Right kidney (tissue), 1 donor: Measurements from ENCODE around the gene JMJD1C.

ENCODE experiments used
- DNase-seq: peaks from one replicate; pipeline ENCODE4 v3.0.0-alpha.2; 2016

The JMJD1C gene

DNA sequence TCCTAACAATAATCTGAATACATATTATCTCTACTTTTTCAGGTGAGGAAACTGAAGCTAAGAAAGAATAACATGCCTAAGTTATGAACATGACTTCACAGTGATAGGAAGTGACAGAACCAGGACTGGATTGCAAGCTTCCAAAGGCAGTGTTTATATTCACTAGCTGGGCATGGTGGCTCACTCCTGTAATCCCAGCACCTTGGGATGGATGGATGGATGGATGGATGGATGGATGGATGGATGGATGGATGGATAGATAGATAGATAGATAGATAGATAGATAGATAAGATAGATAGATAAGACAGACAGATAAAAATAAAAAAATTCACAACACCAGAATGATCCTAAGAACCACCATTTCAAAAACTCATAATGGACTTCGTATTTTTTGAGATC lies 18.2 kb upstream of the JMJD1C start:
- DNase-seq = no peak

- no peak for DNase-seq
Measured at GRCh38 chr10:63481815-63482421, 16.1 kb upstream of the JMJD1C start.

DNA sequence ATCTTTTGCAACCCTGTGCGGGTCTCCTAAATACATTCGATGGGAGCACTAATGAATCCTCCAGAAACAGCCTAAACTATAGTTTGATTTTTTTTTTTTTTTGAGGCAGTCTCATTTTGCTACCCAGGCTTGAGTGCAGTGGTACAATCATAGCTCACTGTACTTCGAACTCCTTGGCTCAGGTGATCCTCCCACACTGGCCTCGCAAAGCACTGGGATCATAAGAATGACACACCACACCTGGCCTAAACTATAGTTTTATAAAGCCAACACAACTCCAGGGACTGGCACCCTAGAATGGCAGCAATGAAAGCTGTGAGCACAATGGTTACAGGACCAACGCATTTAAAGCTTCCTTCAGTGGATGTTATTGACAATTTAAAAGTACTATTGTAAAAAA lies 14.5 kb upstream of the JMJD1C start:
- no peak for DNase-seq

- no peak for DNase-seq
Measured at GRCh38 chr10:63478564-63478963, 12.8 kb upstream of the JMJD1C start.

DNA sequence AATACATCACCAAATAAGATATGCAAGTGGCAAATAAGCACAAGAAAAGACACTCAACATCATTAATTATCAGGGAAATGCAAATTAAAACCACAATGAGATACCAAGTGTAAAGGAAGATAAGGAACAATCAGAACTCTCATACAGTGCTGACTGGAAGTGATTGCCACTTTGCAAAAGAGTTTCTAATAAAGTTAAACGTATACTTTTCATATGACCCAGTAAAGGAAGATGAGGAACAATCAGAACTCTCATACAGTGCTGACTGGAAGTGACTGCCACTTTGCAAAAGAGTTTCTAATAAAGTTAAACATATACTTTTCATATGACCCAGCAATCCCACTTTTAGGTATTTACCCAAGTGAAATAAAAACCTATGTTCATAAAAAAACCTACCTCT lies 12.2 kb upstream of the JMJD1C start:
- DNase-seq = no peak

- no peak for DNase-seq
Measured at GRCh38 chr10:63474488-63474887, 8.7 kb upstream of the JMJD1C start.

- DNase-seq = no peak
Measured at GRCh38 chr10:63470928-63471327, 5.2 kb upstream of the JMJD1C start.

GRCh38 chr10:63468947-63469346 lies 3.2 kb upstream of the JMJD1C start:
- DNase-seq = no peak

GRCh38 chr10:63467841-63468240 lies 2.1 kb upstream of the JMJD1C start:
- DNase-seq = no peak

DNA sequence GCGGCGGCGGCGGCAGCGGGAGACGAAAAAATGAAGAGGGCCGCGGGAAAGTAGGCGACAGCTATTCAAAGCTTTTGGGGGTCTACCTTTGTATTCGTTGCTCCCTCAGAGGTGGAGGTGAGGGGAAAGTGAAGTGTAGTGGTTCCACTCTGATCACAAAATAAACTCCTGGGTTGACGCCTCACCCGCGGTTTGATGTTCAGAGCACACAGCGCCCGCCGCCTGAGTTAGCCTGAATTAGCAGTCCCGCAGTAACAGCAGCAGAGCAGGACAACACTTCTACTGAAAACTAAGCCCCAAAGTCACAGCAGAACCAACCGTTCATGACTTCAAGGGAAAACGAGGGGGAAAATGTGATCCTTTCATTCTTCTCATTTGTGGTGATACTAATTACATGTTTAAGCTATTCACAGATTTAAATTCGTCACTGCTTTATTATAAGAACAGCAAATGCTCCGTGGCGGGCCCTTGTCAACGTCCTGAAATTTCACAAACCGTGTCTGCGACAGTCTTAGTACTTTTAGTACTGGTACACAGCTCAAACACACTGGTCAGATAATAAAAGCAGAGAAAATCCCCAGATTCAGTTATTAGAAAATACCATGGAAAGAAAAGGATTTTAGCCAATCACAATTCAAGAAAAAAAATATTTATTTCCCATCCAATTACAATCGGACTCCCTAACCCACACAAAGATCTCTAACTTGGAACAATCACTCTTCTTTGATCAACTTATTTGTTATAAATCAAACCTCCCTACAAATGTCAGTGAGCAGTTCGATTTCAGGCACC lies 563 bp upstream of the JMJD1C start:
- no peak for DNase-seq

DNA sequence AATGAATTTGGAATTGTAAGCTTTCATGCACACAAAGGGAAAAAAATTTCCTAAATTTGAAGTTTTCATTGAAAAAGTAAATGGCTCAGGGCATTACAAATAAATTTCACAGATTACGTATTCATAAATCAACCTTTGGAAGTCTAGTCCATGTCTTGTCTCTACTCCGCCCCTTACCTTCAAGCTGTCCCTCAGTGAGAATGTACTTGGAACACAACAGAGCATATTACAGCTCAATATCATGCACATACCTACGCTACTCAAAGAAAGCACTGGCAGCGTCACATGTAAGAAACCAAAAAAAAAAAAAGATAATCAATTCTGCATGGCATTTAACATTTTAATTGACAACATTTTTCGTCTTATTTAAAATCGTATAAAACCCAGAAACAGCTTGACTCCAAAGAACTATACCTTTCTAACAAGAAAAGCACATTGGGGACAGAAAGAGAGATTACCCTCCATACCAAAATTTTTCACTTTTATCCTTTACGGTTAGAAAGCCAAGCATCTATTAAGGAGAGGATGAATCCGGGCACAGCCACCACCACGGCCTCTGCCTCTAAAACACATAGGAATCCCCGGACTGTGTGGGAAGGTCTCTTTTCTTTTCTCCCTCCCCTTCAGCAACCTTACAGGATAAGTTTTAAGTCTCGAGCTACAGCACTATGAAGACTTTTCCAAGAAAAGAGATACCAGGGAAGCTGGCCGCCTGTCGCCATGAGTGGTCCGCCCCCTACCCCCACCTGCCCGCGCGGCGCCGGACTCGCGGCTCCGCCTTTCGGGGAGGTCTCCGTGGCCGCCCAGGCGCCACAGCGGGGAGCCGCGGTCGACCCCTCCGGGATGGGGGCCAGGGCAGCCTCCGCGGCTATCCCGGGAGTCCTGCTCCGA lies 1.1 kb downstream of the JMJD1C start:
- DNase-seq = no peak

- DNase-seq = no peak
Measured at GRCh38 chr10:63462442-63462841, 3.3 kb downstream of the JMJD1C start.

DNA sequence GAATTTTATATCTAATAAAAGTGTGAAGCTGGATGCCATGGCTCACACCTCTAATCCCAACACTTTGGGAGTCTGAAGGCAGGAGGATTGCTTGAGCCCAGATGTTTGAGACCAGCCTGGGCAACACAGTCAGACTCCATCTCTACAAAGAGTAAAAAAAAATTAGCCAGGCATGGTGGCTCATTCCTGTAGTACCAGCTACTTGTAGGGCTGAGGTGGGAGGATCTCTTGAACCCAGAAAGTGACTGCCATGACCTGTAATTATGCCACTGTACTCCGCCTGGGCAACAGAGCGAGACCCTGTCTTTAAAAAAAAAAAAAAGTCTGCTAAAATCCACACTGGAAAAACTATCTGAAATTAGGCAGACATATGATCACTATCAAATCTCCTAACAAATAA lies 7.6 kb downstream of the JMJD1C start:
- no peak for DNase-seq

DNA sequence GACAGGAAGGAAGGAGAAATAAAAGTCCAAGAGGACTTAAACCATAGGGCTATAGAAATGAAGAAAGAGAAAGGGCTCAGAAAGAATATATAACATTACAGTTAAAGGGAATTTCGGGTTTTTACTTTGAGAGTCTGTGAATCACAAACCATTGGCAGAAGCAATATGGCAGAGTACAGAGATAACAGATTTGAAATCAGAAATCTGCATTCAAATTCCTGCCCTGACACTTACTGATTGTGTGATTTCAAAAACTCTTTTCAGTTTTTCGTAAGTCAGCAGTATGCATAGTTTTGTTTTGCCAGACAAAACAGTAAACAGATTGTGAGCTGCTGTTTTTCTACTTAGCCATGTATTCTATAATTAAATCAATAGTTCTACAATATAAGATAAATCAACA lies 8.2 kb downstream of the JMJD1C start:
- no peak for DNase-seq

- no peak for DNase-seq
Measured at GRCh38 chr10:63456437-63457210, 9.2 kb downstream of the JMJD1C start.

DNA sequence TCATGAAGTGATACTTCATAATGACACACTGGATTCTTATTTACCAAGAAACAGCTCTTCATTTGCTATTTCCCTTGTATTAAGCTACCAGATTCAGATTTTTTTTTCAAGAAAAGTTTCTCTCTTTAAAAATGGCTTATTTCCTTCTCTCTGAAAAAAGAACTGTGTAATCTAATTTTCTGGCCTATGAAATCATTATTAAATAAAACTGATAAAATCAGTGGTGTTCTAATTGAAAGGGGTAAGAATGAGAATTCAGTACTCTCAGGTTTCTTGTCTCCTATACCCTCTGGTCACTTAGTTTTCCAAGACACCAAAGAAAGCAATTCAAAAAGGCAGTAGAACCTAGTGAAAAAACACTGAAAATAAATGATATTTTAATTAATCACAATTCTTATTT lies 10.3 kb downstream of the JMJD1C start:
- no peak for DNase-seq

DNA sequence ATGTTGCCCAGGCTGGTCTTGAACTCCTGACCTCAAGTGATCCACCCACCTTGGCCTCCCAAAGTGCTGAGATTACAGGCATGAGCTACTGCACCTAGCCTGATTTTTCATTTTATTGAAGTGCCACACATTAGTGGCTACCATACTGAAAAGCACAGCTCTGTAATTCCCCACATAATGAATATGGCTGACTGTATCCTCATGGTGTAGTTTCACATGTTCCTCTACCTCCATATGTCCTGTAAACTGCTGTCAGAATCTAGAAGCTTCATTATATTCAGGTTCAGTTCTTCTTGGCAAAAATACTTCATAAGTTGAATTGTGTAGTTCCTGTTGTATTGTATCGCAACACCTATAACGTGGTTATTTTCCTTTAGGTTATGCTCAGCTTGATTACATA lies 11.1 kb downstream of the JMJD1C start:
- DNase-seq = no peak

GRCh38 chr10:63452524-63452923 lies 13.3 kb downstream of the JMJD1C start:
- DNase-seq = no peak

DNA sequence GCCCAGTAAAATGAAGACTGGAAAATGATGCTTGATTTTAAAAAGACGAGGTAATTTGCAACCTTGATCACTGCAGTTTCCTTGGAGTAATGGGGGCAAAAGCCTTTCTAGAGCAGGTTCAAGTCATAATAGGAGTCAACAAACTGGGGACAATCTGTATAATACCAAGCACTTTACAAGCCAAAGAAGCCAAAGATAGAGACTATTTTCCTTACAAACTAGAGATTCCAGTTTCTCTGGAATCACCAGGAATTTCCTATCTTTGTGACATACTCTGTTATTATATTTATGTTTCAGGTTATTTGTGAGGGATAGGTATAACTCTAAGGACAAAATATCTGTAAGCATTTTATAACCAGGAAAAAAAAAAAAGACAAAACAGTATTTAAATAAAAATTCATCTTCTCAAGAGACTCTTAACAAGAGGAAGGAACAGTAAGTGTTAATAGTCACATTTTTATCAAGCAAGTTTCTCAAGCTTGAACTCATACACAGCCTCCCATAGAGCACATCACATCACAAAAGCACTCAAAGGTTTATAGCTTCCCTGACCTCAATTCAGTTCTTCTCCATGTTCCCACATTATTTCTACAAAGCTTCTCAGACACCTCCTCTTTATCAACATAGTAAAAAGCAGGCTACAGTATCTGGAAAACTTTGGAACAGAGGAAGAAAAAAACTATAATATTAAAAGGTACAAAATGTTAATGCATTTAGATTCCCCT lies 18.9 kb downstream of the JMJD1C start:
- no peak for DNase-seq

DNA sequence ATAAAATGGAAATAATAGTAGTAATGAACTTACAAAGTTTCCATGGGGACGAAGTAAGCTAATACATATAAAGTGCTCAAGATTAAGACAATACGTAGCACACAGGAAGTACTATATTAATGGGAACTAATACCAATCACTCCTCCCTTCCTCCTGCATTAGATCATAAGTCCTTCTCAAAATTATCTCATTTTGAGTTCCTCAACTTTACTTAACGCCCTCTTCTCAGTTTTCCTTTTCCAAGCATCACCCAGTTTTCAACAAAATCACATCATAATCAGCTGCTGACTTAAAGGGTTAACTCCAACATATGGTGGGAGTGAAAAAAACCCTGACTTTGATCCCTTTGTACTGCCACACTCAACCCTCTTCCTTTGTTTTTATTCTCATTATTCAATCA lies 24.4 kb downstream of the JMJD1C start:
- no peak for DNase-seq

DNA sequence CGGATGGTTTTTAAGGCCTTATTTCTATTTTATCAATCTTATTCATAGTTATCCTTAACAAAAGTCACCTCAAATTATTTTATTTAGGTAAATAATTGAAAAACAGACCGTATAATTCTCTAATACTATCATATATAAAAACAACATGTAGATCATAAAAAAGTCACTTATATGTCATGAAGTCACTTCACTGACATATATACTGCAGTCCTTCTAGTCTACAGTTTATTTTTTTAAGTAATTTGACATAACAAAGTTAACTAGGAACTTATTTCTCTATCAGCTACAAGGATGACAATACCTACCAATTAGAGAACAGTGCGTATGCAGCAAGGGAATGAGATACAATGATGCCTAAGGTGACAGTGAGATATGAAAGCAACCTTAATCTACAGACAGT lies 26.2 kb downstream of the JMJD1C start:
- no peak for DNase-seq
